Stimulated activated CD4-positive, alpha-beta T cell treated with anti-CD3 and anti-CD28 coated beads, Interleukin-12 subunit alpha, Interleukin-12 subunit beta, amount 100 ng/mL, for 24 hours (primary cell): ENCODE results near the gene TNFRSF14.
"Not testable (repeated sequence)": the region's sequence is repeated elsewhere in the genome, so short reads cannot be mapped to it uniquely, and the experiment has no call there.

Experiments used
- DNase-seq, 2 experiments: peaks; one replicate each; pipeline ENCODE4 v3.0.0-alpha.2; 2020; ENCODE audit warnings: low read depth in 2 of 2

TNFRSF14 gene

DNA sequence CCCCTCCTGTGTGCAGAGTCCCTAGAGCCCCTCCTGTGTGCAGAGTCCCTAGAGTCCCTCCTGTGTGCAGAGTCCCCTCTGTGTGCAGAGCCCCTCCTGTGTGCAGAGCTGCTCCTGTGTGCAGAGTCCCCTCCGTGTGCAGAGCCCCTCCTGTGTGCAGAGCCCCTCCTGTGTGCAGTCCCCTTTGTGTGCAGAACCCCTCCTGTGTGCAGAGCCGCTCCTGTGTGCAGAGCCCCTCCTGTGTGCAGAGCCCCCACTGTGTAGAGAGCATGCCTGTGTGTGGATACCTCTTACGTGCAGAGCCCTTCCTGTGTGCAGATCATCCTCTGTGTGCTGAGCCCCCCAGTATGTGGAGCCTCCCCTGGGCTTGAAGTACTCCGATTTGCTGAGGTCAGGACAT lies 17.8 kb upstream of the TNFRSF14 start:
- DNase-seq = no peak

DNA sequence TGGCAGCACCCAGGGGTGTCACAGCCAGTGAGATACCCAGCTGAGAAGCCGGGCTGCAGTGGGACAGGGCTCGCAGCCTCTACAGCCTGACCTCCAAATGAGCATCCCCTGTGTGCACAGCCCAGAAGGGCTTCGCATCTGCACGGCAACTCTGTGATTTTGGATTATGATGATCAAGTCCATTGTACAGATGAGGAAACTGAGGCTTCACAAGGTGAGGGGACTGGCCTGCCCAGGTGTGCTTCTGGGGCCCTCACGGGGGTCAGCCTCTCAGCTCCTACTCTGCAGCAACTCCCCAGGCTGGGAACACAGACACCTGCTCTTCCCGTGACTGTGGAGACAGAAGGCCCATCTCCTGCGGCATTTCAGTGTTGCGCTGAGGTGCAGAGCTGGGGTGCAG lies 17.3 kb upstream of the TNFRSF14 start:
- no peak for DNase-seq

DNA sequence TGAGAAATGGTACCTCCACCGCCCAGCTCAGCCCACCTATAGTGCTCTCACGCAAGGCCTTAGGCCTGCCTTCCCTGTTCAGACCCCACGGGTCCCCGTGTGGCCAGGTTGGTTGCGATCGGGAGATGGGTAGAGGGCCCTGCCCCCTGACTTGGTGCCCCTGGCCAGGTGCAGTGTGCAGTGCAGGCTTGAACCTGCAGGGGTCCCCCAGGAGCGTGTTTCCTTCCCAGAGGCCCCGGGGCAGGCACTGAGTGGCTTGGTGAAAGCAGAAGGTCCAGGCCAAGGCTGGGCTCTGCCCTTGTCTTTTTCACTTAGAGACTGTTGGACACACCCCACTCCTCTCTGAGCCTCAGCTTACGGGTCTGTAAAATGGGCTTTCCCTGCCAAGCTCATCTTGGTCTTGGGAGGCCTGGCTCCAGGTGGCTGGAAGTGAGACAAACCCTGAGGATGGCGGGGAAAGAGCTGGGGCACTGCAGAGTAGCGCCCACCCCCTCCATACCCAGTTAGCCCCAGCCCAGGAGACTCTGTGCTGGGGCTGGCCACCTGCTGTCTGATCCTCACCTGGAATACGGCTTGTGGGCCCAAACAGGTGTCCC lies 16.8 kb upstream of the TNFRSF14 start:
- no peak for DNase-seq

DNA sequence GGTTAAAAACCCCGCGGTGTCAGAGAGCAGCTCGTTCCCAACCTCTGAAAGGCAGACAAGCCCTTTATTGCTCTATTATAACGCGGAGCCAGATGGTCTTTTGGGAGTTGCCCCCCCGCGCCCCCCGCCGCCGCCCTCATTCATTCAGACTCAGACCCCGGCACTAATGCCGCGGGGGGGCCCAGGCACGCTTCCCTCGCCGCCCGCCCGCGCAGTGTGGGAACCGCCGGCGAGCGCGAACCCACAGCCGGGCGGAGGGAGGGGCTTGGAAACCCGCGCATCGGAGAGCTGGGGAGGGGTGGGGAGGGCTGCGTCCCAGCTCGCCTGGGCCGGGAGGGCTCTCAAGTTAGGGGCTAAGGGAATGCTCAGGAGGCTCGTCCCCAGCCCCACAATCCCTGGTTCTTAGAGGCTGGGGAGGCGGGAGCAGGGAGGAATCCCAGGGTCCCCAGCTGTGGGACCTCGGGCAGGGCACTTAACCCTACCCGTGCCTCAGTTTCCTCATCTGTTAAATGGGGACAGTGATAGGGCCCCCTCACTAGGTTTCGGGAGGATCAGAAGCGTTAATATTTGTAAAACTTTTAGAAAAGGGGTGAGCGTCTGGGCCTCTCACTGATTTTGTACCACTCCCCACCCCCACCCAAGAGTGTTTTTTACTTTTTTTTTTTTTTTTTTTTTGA lies 15.2 kb upstream of the TNFRSF14 start:
- DNase-seq = no peak

DNA sequence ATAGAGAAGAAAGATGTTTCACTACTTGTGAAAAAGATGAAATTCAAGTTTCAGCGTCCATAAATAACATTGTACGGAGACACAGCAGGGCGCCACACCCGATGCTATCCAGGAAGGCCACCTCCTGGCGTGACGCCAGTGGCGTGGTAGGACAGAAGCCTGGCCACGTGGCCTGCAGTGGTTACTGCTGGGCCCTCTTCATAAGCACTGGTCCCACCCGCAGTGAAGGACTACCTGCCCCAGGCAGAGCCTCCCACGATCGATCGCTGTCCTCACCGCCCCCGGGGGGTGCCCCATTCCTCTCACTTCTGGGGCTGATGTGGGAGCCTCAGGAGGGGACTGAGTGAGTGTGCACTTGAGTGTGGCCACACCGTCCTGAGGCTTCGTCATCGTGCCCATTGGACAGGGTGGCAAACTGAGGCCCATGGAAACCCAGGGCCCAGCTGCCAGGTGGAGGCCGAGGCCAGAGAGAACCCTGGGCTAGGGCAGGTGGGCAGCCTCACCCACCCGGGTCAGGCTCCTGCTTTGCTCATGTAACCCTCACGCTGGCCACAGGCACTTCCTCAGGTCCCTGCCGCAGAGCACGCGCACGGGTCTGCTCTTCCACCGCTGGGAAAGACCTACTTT lies 14.4 kb upstream of the TNFRSF14 start:
- DNase-seq = no peak

DNA sequence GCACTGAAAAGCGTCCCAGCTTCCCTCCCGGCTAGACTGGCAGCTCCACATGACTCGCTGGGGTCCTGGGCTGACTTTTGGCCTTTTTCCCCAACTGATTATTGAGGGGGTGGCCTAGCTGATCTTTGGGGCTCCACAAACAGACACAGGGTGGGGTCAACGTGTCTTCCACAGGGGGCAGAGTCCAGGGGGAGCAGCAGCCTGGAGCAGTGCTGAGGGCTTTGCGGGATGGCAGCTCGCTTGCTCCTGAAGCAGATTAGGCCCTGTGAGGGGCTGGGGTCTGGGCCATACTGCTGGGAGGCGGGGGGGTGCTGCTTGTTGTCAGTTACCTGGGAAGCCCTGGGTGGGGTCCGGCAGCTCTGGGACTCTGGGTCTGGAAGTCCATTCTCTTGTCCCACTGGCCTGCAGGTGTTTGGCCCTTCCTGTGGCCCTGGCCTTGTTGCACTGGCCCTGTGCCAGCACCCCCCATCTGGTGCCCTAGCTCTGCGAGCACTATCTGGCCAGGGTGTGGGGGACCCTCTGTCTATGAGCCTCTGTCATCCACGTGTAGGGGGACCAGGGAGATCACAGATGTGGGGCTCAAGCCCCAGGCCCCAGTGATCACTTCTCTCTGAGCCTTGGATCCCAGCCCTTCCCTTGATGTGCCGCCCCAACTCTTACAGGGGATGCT lies 13.8 kb upstream of the TNFRSF14 start:
- no peak for DNase-seq

DNA sequence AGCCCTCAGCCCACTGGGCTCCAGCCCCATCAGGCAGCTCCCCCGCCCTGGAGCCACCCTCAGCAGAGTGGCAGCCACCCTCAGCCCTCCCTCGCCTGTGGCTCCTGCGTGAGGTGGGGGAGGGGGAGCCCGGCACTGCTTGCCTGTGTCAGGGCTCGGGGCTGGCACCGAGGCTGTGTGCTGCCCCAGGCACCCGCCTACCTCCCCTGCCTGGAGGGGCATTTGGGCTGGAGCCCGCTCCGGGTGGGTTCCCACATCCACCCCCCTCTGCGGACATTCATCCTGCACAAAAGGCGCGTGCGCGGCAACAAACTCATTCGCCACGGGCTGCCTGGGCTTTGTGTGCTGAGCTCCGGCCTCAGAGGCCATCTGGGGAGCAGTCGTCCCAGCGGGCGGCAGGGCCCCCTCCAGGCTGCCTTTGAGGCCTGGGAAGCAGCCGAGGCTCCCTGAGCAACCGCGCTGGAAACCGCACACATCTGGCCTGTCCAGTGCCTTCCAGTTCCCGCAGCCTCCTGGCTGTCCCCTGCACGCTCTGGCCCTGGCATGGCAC lies 12.6 kb upstream of the TNFRSF14 start:
- no peak for DNase-seq

DNA sequence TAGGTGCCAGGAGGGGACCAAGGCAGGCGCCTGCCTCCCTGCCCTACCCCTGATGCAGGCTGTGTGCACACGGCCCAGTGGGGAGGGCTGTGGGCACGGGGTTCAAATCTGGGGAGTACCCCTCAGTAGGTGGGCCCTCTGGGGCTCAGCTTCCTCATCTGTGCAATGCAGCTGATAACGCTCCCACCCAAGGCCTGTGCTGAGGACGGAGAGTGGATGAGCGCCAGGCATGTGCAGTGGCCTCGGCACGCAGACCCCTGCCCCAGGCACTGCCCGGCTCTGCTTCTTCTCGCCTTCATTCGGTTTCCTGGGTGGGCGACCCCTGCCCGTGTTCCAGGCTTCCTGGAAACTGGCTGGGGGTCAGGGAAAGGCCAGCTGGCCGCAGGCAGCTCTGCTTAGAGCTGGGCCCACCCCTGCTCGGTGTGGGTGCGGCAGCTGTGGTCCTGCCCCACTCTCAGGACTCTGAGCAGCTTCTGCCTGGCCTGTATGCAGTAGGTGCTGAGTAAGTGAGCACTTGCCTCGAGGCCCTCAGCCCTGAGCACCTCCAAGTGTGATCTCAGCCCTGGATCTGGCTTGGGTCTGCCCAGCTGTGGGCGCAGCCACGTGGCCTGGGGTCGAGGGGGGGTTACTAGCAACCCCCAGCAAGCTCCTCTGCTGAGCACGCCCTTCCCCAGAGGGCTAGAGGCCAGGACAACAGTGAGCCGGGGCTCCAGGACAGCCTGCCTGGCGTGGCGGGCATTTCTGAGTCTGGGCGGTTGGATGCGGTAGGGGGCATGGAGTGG lies 11.9 kb upstream of the TNFRSF14 start:
- no peak for DNase-seq

DNA sequence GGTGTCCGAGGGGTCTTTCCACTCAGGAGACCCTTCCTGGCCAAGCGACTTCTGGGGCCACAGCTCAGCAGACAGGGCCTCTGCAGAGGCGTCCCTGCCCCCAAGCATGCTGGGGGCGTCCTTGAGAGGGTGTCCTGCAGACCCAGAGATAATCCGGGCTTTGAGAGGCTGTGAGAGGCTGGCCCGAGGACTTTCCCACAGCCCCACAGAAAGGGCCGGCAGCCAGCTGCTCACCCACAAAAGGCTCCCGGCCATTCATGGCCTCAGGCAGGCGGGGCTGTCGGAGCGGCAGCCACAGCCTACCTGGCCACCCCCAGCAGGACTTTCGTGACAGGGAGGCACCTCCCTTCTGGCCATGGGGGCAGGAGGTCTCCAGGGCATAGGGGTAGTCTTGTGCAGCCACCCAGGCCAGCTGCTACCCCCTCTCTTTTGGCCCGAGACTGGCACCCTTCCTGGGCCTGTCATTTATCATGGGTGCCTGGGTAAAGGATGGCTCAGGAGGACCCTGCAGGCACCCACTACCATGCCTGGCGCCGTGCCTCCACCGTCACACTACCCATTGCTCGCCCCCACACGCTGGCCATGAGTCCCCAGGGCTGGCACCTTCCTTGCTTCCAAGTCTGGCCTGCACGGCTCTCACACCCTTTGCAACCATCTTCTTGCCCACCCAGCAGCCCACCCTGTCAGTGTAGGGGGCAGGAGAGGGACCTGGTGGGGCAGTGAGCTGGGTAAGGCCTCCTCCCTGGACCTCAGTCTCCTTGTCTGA lies 11.1 kb upstream of the TNFRSF14 start:
- DNase-seq = no peak

DNA sequence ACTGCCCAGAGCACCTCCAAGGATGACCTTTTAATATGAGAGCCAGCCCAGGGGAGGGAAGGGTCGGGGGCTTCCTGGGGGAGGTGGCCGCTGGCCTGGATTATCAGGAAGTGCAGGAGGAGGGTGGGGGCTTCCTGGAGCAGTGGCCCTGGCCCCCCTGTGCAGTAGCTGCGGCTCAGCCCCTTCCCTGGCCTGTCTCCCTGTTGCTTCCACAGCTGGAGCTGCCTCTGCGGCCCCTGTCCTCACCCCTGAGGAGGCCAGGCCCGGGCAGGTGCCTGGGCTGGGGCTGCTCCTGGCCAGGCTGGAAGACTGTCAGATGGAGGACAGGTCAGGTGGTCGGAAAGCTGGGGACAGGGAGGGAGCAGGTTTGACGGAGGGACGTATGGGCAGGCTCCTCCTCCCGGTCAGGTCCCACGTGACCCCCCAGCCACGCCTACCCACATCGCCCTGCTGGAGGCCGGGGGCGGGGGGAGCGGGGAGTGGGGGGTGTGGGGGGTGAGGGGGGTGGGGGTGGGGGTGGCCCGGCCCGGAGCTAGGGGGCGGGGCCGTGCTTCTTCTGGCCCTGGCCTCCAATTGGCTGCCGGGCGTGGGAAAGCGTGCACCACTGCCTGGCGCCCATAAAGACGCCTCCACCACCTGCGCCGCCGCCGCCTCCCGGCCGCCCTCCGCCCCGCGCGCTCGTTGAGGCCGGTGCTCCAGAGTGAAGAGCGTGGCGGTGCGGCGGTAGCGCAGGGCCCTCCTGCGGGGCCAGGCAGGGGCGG lies 10.2 kb upstream of the TNFRSF14 start:
- peak; percentile 63 to 81 for DNase-seq

DNA sequence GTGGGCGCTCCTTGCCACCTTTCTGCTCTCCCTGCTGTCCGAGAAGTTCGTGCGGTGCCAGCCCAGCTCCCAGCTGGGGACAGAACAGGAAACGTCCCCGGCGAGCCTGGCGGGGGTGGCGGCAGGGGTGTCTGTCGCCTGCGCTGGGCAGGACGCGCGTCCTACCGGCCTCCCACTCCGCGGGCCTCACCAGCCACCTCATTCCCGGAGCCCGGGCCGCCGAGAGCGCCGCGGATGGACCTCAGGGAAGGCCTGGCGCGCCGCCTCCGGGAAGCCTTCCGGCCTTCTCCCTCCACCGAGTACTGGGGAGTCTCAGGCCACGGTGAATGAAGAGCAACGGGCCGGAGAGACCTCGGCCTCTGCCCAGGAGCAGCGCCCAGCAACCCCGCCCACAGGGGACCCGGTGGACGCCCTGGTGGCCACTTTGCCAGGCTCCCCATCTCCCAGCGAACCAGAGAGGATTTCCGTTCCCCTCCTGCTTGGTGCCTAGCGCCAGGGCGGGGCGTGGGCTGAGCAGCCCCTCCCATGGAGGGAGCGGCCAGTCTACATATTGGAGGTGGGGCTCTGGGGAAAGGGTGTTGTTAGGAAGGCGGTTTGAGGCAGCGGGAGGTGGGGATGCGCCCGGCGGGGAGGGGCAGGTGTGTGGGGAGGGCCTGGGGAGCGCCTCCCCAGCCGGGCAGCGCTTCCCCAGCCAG lies 9.5 kb upstream of the TNFRSF14 start:
- DNase-seq = peak; percentile 63 to 84

DNA sequence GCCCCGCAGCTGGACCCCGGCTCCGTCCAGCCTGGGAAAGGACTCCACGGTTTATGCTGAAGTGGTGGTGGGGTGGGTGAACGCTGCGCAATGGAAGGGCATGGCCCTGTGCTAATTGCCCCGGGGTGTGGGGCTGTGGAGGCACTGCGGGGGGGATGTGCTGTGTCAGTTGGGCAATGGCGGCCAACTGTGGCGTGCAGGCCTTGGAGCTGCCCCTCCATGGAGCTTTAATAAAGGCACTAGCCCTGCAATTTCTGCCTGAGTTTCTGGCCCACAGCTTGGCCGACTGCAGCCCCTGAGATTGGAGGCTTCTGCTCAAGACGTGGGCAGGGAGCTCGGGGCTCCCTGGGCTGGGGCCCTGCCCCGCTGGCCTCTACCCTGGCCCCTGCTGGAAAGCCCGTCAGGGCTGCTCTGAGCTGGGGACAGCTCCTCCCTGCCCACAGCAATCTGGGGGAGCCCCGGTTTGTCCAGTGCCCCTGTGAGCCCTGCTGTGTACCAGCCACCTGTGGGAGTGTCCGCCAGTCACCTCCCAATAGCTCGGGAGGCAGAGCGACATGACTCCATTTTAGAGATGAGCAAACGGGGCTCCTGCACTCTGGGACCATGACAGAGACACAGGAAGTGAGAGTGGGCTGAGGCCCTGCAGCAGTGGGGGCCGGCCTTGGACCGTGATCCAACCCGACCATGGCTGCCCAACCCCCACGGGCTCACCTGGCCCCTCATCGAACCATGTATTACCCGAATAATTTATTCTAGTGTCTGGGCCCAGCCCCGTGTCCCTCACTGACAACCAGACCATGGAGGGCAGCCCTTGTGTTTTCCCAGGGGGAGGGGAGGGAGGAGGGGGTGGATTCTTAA lies 8.7 kb upstream of the TNFRSF14 start:
- DNase-seq = peak in 1 of 2 experiments; percentile 51

DNA sequence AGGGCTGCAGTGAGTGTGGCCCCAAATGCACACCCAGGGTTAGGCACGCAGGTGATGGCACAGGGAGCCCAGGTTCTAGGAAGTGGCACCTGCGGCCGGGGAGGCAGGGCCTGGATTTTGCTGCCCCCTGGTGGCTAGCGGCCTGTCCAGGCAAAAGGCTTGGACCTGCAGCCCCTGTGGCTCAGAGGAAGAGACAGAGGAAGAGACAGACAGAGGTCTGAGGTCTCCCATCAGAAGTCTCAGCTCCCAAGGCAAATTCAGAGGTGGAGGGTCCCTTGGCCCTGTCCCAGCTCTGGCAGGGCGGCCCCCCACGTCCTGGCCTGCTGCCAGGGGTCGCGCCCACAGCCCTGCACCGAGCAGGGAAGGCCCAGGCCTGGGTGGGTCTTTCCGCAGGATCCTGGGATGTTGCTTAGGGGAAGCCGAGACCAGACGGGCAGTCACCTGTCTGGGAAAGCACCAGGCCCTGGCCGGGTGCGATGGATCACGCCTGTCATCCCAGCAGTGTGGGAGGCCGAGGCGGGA lies 8.0 kb upstream of the TNFRSF14 start:
- DNase-seq = peak; percentile 59 to 78

DNA sequence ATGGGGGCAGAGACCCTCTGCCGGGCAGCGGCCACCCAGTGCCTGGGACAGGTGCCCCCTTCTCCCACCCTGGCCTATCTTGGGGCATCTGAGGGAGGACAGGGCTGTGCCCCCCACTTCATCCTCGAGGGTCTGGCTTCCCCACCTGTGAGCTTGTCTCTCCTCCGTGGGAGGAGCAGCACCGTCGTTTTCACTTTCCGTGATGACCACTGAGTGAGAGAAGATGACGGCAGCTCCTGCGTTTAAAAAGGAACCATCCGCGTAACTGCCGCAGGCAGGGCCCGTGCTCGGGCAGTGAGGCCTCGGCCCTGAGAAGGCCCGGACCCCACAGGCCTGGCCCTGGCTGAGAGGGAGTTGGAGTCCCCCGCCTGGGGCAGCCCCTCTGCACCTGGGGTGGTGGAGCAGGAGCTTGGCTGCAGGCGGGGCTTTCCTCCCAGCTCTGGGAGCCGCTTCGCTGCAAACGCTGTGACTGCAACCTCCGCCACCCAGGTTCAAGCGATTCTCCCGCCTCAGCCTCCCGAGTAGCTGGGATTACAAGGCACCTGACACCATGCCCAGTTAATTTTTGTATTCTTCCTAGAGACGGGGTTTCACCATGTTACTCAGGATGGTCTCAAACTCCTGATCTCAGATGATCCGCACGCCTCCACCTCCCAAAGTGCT lies 6.7 kb upstream of the TNFRSF14 start:
- DNase-seq = not testable (repeated sequence)

DNA sequence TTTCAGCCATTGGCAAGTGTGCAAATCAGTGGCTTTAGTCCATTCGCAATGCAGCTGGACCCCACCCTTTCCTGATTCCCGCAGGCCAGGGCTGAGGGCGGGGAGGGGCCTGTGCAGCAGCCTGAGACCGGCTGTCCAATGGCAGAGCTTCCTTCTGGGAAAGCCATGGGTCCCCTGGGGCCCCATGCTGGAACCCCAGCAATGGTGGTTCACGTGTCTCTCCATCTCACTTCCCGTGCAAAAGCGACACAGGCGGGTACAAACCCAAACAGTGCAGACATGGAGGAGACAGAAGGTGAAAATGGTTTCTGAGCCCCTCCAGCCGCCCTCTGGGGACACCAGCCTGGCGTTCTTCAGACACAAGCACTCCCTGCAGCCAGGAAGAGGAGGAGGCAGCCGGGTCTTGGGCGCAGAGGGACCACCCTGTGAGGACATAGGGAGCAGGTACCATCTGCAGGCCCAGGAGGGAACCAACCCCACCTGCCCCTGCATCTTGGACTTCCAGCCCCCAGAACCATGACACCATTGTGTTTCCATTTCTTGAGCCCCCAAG lies 5.8 kb upstream of the TNFRSF14 start:
- not testable (repeated sequence) for DNase-seq

DNA sequence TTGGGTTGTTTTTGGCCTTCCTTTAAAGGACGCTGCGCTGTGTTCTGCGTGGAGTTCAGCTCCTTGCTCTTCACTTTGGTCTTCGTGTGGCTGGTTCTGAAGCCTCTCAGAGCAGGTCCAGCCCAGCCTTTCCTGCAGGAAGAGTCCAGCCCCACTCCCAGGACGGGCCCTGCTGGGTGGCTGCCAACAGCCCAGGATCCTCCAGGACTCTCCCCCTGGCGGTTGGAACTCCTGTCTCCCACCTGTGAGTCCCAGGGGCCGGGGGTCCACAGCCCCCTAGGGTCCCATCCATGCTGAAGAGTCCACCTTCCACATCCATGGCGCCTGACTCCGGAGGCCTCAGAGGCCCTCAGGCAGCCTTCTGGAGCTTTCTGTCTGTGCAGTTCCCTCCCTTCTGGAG lies 4.6 kb upstream of the TNFRSF14 start:
- DNase-seq = not testable (repeated sequence)

DNA sequence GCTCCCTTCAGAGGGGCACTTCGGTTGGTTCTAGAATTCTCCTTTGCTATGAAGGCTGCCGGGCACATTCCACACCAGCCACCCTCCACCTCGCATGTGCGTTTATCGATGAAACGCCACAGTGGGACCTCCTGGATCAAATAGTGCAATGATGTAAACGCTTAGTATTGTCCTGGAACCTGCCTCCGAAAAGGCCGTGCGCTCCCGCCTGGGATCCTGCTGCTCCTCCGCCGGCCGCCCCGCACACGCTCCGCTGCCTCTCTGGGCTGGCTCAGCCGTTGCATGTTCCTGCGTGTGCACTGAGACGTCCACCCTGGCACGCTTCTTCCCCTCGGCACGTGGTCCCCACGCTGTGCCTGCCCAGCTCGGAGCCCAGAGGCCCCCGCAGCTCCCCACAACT lies 4.0 kb upstream of the TNFRSF14 start:
- no peak for DNase-seq
